ENCODE results near the gene CSF1R. TPM values are rescaled to one million over a fixed set of nuclear protein-coding genes. Genes with fewer than 3 reads are reported as not detected.

CSF1R gene
- total and polyA plus RNA-seq, 2 of the 8 experiments (the other 6 are each of a cell fraction or from before 2014, with no cell fraction given): 0.12 TPM; not detected in 1

DNA sequence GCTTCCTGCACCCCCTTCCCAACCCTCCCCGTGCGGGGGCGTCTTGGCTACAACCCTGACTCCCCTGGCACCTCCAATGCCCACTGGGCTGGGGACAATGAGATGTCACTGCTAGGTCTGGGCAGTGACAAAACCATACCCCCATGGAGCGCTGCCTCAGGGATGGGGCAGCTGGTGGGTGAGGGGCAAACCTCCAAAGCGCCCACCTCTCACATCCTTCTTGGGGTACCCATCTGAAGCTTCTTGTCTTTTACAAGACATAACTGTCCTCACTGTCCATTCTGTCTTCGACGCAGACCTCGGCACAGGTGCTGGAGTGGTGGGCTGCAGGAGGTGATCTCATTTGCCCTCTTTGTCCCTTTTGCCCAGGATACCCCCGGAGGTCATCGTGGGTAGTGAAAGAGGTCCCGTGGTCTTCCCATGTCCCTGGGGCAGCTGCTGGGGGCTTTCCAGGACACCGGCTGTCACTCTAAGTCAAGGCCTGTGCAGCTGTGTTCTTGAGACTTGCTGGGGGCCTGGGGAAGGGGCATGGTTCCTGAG, 27.8 kb upstream of the CSF1R start:
- H2AFZ ChIP-seq (ENCODE audit: low read length): no peak overlapping the region
- H2BK15ac ChIP-seq (ENCODE audit: low read length): 0 out of 2 replicates have a peak overlapping the region, but pooled peaks have one; percentile 46
- no peak overlapping the region for H2BK12ac ChIP-seq (ENCODE audit: low read depth, low read length)
- H2BK20ac ChIP-seq (ENCODE audit: low read length): no peak overlapping the region
- no peaks in the 10 kb centered on the region for H3K23me2 ChIP-seq (ENCODE audit: low read depth, low read length)
- H3K36me3 ChIP-seq (ENCODE audit: control insufficient read depth in 2 of 4, insufficient read depth in 4 of 4, low read length in 3 of 4): no peaks in the 10 kb centered on the region
- H3K79me2 ChIP-seq (ENCODE audit: control insufficient read depth in 1 of 2, insufficient read depth in 2 of 2, low read length in 2 of 2): no peaks in the 10 kb centered on the region
- H4K8ac ChIP-seq (ENCODE audit: extremely low read depth, insufficient read depth, low read length): peak overlapping the region; percentile 45; the same call in 1 of the 2 replicates
- ChIA-PET CTCF (ENCODE audit: partially characterized antibody) (interaction anchor here (0.6 to 4.6 kb wide), 21 partner anchors 9 to 319 kb away, joined by 3 to 20 read pairs (median 4); no protein-coding TSS in a partner anchor), POLR2A (ENCODE audit: partially characterized antibody) (no interaction called here)
- no peaks in the 10 kb centered on the region for H3K9me3 ChIP-seq (ENCODE audit: insufficient read depth in 2 of 2, low read depth in 1 of 2, low read length in 1 of 2)
- H2AK5ac ChIP-seq (ENCODE audit: low read depth, low read length): no peak overlapping the region
- FAIRE-seq (no peak), DNase-seq (ENCODE audit: low read depth in 1 of 2, low spot score in 2 of 2) (peak in 1 of 2 experiments; percentile 47)
- no peaks in the 10 kb centered on the region for H3K27me3 ChIP-seq (replicated peaks in 1 of 4; ENCODE audit: control insufficient read depth in 3 of 4, extremely low read depth in 1 of 4, insufficient read depth in 3 of 4, low read length in 3 of 4)
- H4K5ac ChIP-seq (ENCODE audit: insufficient read length, low read depth, low read length): no peak overlapping the region
- no peak overlapping the region for H3K23ac ChIP-seq (ENCODE audit: insufficient read length)
- TF ChIP-seq NANOG (IDR thresholded peaks at IDR 0.05; ENCODE audit: insufficient read depth, low read depth, low read length, poor library complexity, severe bottlenecking) (no peak), KDM4A (IDR thresholded peaks at IDR 0.05; ENCODE audit: low read depth, low read length, severe bottlenecking) (no peak), RFX5 (IDR thresholded peaks at IDR 0.05; ENCODE audit: borderline replicate concordance, low read depth, low read length) (no peak), SUZ12 (IDR thresholded peaks at IDR 0.05; ENCODE audit: low read length) (no peak), RAD21 (IDR thresholded peaks at IDR 0.05 in 1 of 2, conservative IDR thresholded peaks at IDR 0.05 in 1 of 2; ENCODE audit: low read depth in 2 of 2, low read length in 2 of 2) (peak in 1 of 2 experiments; percentile 19; a peak in 1 of 4 replicates), ZNF274 (IDR thresholded peaks at IDR 0.05; ENCODE audit: borderline replicate concordance, extremely low read depth, low read length) (no peak), EZH2 (IDR thresholded peaks at IDR 0.05; ENCODE audit: low read depth, low read length, severe bottlenecking) (no peak), KDM1A (IDR thresholded peaks at IDR 0.05; ENCODE audit: borderline replicate concordance, low read length) (no peak), CREB1 (IDR thresholded peaks at IDR 0.05) (no peak)
- TF ChIP-seq, protein P1, sequence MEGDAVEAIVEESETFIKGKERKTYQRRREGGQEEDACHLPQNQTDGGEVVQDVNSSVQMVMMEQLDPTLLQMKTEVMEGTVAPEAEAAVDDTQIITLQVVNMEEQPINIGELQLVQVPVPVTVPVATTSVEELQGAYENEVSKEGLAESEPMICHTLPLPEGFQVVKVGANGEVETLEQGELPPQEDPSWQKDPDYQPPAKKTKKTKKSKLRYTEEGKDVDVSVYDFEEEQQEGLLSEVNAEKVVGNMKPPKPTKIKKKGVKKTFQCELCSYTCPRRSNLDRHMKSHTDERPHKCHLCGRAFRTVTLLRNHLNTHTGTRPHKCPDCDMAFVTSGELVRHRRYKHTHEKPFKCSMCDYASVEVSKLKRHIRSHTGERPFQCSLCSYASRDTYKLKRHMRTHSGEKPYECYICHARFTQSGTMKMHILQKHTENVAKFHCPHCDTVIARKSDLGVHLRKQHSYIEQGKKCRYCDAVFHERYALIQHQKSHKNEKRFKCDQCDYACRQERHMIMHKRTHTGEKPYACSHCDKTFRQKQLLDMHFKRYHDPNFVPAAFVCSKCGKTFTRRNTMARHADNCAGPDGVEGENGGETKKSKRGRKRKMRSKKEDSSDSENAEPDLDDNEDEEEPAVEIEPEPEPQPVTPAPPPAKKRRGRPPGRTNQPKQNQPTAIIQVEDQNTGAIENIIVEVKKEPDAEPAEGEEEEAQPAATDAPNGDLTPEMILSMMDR (IDR thresholded peaks at IDR 0.05; ENCODE audit: control extremely low read depth in 1 of 3, insufficient read depth in 1 of 3, low read depth in 1 of 3, low read length in 3 of 3): peak in 1 of 3 experiments; percentile 41; a peak in 2 of 4 replicates
- H2BK120ac ChIP-seq (replicated peaks; ENCODE audit: low read depth, low read length): no peak overlapping the region
- no peak overlapping the region for H3K56ac ChIP-seq (replicated peaks; ENCODE audit: insufficient read length, low read depth, low read length)
- H3K4me2 ChIP-seq (ENCODE audit: insufficient read depth in 1 of 2, low read depth in 2 of 2, low read length in 2 of 2): no peak overlapping the region
- H4K91ac ChIP-seq (replicated peaks; ENCODE audit: insufficient read length, low read length): no peak overlapping the region
- H3K79me1 ChIP-seq (ENCODE audit: low read depth, low read length): no peaks in the 10 kb centered on the region
- H3K4me3 ChIP-seq (ENCODE audit: extremely low read depth in 1 of 4, insufficient read depth in 2 of 4, low read depth in 3 of 4, low read length in 4 of 4): no peak overlapping the region
- no peak overlapping the region for H3K4ac ChIP-seq (replicated peaks; ENCODE audit: insufficient read length, low read depth, low read length)
- H3K18ac ChIP-seq (ENCODE audit: extremely low read depth, low read length): no peak overlapping the region
- H3K14ac ChIP-seq (ENCODE audit: insufficient read length): no peak overlapping the region
- no peak overlapping the region for H2BK5ac ChIP-seq (ENCODE audit: low read depth, low read length)
- no peaks in the 10 kb centered on the region for H4K20me1 ChIP-seq (replicated peaks in 1 of 2; ENCODE audit: control insufficient read depth in 1 of 2, insufficient read depth in 2 of 2, low read length in 2 of 2)
- H3K9ac ChIP-seq (replicated peaks in 1 of 4; ENCODE audit: extremely low read depth in 1 of 4, low read depth in 3 of 4, low read length in 3 of 4): no peak overlapping the region
- 93% methylated on average over 11 of the region's 12 CpGs; no CpG with 5 or more reads in 1 of the 2 experiments for WGBS, 2 experiments (ENCODE audit: extremely low coverage in 1 of 2, insufficient coverage in 1 of 2, insufficient read length in 1 of 2, insufficient replicate concordance in 2 of 2, low coverage in 1 of 2, low lambda C conversion rate in 2 of 2, missing lambda C conversion rate in 1 of 2)
- H3K27ac ChIP-seq (ENCODE audit: low read depth, low read length): no peak overlapping the region
- peaks cover 0 to 10% (median 2%) of the 10 kb centered on the region in 4 experiments; a peak in 3 of 7 replicates for H3K4me1 ChIP-seq (replicated peaks in 1 of 4; ENCODE audit: control insufficient read depth in 3 of 4, insufficient read depth in 4 of 4, low read length in 3 of 4)
